ENCODE data around the gene PTPN13.

DNA sequence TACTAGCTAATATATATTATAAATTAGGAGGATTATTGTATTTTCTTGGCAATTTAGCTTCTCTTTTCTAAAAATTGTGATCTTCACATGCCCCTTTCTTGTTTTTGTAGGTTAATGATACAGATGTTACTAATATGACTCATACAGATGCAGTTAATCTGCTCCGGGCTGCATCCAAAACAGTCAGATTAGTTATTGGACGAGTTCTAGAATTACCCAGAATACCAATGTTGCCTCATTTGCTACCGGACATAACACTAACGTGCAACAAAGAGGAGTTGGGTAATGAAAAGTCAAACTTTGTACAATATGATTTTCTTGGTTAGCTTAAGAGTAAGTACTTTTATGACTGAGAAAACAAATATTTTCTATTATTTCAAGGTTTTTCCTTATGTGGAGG lies 180.9 kb downstream of the PTPN13 start:
- TF ChIP-seq, protein P1, sequence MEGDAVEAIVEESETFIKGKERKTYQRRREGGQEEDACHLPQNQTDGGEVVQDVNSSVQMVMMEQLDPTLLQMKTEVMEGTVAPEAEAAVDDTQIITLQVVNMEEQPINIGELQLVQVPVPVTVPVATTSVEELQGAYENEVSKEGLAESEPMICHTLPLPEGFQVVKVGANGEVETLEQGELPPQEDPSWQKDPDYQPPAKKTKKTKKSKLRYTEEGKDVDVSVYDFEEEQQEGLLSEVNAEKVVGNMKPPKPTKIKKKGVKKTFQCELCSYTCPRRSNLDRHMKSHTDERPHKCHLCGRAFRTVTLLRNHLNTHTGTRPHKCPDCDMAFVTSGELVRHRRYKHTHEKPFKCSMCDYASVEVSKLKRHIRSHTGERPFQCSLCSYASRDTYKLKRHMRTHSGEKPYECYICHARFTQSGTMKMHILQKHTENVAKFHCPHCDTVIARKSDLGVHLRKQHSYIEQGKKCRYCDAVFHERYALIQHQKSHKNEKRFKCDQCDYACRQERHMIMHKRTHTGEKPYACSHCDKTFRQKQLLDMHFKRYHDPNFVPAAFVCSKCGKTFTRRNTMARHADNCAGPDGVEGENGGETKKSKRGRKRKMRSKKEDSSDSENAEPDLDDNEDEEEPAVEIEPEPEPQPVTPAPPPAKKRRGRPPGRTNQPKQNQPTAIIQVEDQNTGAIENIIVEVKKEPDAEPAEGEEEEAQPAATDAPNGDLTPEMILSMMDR (IDR thresholded peaks at IDR 0.05): no peak
- TF ChIP-seq POLR2AphosphoS5 (IDR thresholded peaks at IDR 0.05): no peak
